Measurements from ENCODE around the gene SLC49A4. TPM values are rescaled to one million over a fixed set of nuclear protein-coding genes. Genes with fewer than 3 reads are reported as not detected.

Gene SLC49A4
- polyA plus RNA-seq, 1 of the 3 experiments (the other 2 are of a cell fraction): 6.4 TPM

DNA sequence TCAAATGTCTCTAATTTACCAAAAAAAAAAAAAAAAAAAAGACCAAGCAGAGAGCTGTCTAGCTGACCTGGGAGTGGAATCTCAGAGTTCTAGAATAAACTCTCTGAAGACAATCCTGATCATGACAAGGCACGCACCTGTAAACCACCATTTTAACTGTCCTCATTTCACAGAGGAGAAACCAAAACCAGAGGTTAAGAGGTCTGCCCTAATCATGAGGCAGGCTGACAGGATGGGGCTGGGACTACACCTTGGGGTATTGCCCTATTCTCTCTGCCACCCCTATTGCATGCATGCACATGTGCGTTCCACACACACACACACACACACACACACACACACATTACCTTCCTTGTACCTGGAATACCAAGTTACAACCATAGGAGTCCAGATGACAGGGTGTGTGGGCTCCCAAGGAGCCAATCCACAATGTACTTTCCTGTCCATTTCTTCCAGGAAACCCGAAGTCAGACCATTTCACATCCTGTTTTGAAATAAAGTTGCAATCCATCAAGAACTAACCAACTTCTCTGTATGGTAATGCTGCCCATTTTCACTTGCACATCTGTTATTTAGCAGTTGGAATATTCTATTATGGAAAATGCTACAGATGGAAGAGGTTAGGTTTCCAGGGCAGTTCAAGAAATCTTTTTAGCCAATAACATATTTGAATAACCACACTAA is 35.9 kb upstream of the SLC49A4 start (continued):
- TF ChIP-seq, protein P1, sequence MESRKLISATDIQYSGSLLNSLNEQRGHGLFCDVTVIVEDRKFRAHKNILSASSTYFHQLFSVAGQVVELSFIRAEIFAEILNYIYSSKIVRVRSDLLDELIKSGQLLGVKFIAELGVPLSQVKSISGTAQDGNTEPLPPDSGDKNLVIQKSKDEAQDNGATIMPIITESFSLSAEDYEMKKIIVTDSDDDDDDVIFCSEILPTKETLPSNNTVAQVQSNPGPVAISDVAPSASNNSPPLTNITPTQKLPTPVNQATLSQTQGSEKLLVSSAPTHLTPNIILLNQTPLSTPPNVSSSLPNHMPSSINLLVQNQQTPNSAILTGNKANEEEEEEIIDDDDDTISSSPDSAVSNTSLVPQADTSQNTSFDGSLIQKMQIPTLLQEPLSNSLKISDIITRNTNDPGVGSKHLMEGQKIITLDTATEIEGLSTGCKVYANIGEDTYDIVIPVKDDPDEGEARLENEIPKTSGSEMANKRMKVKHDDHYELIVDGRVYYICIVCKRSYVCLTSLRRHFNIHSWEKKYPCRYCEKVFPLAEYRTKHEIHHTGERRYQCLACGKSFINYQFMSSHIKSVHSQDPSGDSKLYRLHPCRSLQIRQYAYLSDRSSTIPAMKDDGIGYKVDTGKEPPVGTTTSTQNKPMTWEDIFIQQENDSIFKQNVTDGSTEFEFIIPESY (IDR thresholded peaks at IDR 0.05; ENCODE audit: borderline replicate concordance, low read depth): no peak
- TF ChIP-seq RCOR1 (IDR thresholded peaks at IDR 0.05; ENCODE audit: low read length) (no peak), NFIC (IDR thresholded peaks at IDR 0.05; ENCODE audit: borderline replicate concordance) (no peak), FOXM1 (IDR thresholded peaks at IDR 0.05; ENCODE audit: low read depth) (no peak), RFX5 (IDR thresholded peaks at IDR 0.05; ENCODE audit: low read length) (no peak), JUND (IDR thresholded peaks at IDR 0.05) (no peak), TCF12 (IDR thresholded peaks at IDR 0.05) (no peak), EP300 (IDR thresholded peaks at IDR 0.05; ENCODE audit: borderline replicate concordance in 1 of 2, low read depth in 1 of 2, low read length in 1 of 2) (no peak), RAD21 (IDR thresholded peaks at IDR 0.05; ENCODE audit: low read length) (no peak), NRF1 (IDR thresholded peaks at IDR 0.05; ENCODE audit: low read depth, low read length) (no peak)

DNA sequence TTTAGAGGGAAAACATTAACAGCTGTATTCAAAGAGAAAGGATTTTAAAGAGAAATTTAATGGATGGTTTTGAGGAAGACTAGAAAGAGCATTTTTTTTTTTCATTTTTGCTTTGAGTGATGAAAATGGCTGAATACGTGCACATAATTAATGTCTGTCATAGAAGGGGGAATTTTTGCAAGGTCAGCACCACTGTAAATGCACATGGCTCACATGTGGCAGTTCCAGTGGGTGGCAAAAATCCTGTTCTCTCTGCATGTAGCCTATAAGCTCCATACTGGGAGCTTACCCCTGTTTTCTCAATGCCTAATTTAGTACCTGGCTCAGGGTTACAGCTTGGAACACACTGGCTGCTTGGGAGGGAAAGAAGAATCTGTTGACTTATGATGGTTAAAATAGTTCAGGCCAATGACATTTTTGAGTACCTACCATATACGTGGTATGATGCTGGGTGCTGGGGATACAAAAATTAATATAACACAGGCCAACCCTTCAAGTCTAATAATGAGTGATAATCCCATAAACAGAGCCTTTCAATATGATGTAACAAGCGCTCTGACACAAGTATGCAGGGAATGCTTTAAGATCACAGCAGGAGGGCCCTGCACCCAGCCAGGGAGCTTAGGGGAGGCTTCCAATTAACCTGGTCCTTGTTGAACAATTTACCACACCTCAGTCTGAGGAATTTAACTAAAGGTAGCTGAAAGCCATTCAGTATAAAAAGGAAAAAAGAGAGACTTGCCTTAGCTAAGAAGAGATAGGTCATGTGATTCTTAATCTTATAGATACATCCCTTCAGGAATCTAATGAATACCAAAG is 34.2 kb upstream of the SLC49A4 start:
- Histone ChIP-seq H3K4me1 (ENCODE audit: control insufficient read depth in 1 of 2, insufficient read depth in 2 of 2, low read depth in 1 of 2, low read length in 1 of 2) (no peaks in the 10 kb centered on the region), H3K4me3 (ENCODE audit: low read depth in 2 of 2, low read length in 1 of 2) (no peak overlapping the region), H4K20me1 (ENCODE audit: insufficient read depth) (no peaks in the 10 kb centered on the region), H2AFZ (ENCODE audit: low read depth) (no peak overlapping the region), H3K27ac (ENCODE audit: low read depth in 2 of 2, low read length in 1 of 2) (no peak overlapping the region), H3K9ac (no peak overlapping the region), H3F3A (replicated peaks; ENCODE audit: insufficient read depth) (peaks cover 4% of the 10 kb centered on the region), H3K27me3 (ENCODE audit: insufficient read depth) (no peaks in the 10 kb centered on the region), H3K9me3 (no peaks in the 10 kb centered on the region), H3K36me3 (replicated peaks in 1 of 2; ENCODE audit: control insufficient read depth in 1 of 2, insufficient read depth in 2 of 2, low read length in 1 of 2) (peaks cover 9 to 11% of the 10 kb centered on the region in 2 experiments), H3K9me2 (no peaks in the 10 kb centered on the region), H3K4me2 (no peak overlapping the region), H3K79me2 (ENCODE audit: insufficient read depth) (no peaks in the 10 kb centered on the region)
- WGBS (ENCODE audit: low lambda C conversion rate): 53% methylated on average over 3 of the region's 3 CpGs
- CTCF ChIA-PET: interaction anchor here (0.9 to 1.1 kb wide), 3 partner anchors 9 to 10 kb away, joined by 3 read pairs; no protein-coding TSS in a partner anchor
- POLR2A ChIA-PET: interaction anchor here (0.7 kb wide), 1 partner anchor 1012 kb away, joined by 4 read pairs; no protein-coding TSS in a partner anchor
- TF ChIP-seq PBX3 (IDR thresholded peaks at IDR 0.05): peak; percentile 51
- TF ChIP-seq, protein P1 (IDR thresholded peaks at IDR 0.05; ENCODE audit: borderline replicate concordance, low read depth): no peak
- TF ChIP-seq, protein P2, sequence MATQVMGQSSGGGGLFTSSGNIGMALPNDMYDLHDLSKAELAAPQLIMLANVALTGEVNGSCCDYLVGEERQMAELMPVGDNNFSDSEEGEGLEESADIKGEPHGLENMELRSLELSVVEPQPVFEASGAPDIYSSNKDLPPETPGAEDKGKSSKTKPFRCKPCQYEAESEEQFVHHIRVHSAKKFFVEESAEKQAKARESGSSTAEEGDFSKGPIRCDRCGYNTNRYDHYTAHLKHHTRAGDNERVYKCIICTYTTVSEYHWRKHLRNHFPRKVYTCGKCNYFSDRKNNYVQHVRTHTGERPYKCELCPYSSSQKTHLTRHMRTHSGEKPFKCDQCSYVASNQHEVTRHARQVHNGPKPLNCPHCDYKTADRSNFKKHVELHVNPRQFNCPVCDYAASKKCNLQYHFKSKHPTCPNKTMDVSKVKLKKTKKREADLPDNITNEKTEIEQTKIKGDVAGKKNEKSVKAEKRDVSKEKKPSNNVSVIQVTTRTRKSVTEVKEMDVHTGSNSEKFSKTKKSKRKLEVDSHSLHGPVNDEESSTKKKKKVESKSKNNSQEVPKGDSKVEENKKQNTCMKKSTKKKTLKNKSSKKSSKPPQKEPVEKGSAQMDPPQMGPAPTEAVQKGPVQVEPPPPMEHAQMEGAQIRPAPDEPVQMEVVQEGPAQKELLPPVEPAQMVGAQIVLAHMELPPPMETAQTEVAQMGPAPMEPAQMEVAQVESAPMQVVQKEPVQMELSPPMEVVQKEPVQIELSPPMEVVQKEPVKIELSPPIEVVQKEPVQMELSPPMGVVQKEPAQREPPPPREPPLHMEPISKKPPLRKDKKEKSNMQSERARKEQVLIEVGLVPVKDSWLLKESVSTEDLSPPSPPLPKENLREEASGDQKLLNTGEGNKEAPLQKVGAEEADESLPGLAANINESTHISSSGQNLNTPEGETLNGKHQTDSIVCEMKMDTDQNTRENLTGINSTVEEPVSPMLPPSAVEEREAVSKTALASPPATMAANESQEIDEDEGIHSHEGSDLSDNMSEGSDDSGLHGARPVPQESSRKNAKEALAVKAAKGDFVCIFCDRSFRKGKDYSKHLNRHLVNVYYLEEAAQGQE (IDR thresholded peaks at IDR 0.05; ENCODE audit: low read depth, low read length): no peak
- DNase-seq: no peak

Measured in SK-N-SH (cell line).